ENCODE data around the gene AKR1D1.
"Not testable (repeated sequence)": the region's sequence is repeated elsewhere in the genome, so short reads cannot be mapped to it uniquely, and the experiment has no call there.

GRCh38 chr7:138146757-138147734 is 70.8 kb downstream of the AKR1D1 start:
- TF ChIP-seq CTCF, POLR2A (IDR thresholded peaks at IDR 0.05): not testable (repeated sequence)
